OCI-LY1 (cell line): ENCODE measurements around the gene TMEM218.

Experiments used
- H2AFZ ChIP-seq: fragments of 200-600 bp; sonication (generic), shearing (Covaris generic); 2 replicates; pipeline ENCODE4 v1.6.0; 2014; ENCODE audit warnings: antibody characterized with exemption, mild to moderate bottlenecking, low read length
- H3F3A ChIP-seq: fragments of 200-600 bp; sonication (generic), shearing (Covaris generic); 2 replicates; pipeline ENCODE4 v1.6.0; 2014; ENCODE audit warnings: mild to moderate bottlenecking, antibody characterized with exemption, low read length, moderate library complexity; ENCODE audit not compliant: insufficient read depth
- H3K27ac ChIP-seq: fragments of 200-600 bp; sonication (generic); 2 replicates; pipeline ENCODE4 v1.5.1; 2014; ENCODE audit warnings: low read length, mixed run types, mild to moderate bottlenecking, low read depth; ENCODE audit not compliant: poor library complexity, severe bottlenecking
- H3K27me3 ChIP-seq: fragments of 200-600 bp; sonication (generic); 2 replicates; pipeline ENCODE4 v1.6.0; 2014; ENCODE audit warnings: antibody characterized with exemption, mild to moderate bottlenecking, low read length, moderate library complexity; ENCODE audit not compliant: insufficient read depth
- H3K36me3 ChIP-seq: fragments of 200-600 bp; sonication (generic); 2 replicates; pipeline ENCODE4 v1.6.1; 2014; ENCODE audit warnings: mild to moderate bottlenecking, antibody characterized with exemption, low read length, moderate library complexity, mixed read lengths; ENCODE audit not compliant: insufficient read depth
- H3K4me1 ChIP-seq: fragments of 200-600 bp; sonication (generic); 2 replicates; pipeline ENCODE4 v1.5.1; 2014; ENCODE audit warnings: mild to moderate bottlenecking, low read length, moderate library complexity; ENCODE audit not compliant: insufficient read depth, severe bottlenecking
- H3K4me2 ChIP-seq: fragments of 200-600 bp; sonication (generic), shearing (Covaris generic); 2 replicates; pipeline ENCODE4 v1.6.1; 2014; ENCODE audit warnings: low read length
- H3K4me3 ChIP-seq: fragments of 200-600 bp; sonication (generic); 2 replicates; pipeline ENCODE4 v1.5.1; 2014; ENCODE audit warnings: low read length, low read depth, mild to moderate bottlenecking, mixed read lengths; ENCODE audit not compliant: poor library complexity, severe bottlenecking
- H3K79me2 ChIP-seq: fragments of 200-600 bp; shearing (Covaris generic); 2 replicates; pipeline ENCODE4 v1.6.1; 2016; ENCODE audit warnings: mixed run types, low read length, mixed read lengths; ENCODE audit not compliant: insufficient read depth
- H3K9ac ChIP-seq: fragments of 200-600 bp; sonication (generic), shearing (Covaris generic); 2 replicates; pipeline ENCODE4 v1.6.1; 2014; ENCODE audit warnings: mild to moderate bottlenecking, low read length, mixed read lengths
- H3K9me2 ChIP-seq: fragments of 200-600 bp; sonication (generic), shearing (Covaris generic); 2 replicates; pipeline ENCODE4 v1.6.1; 2014; ENCODE audit warnings: low read depth, mild to moderate bottlenecking, low read length, mixed read lengths
- H3K9me3 ChIP-seq: fragments of 200-600 bp; shearing (Covaris generic); 2 replicates; pipeline ENCODE4 v1.6.1; 2014; ENCODE audit warnings: low read length, mixed read lengths
- H4K20me1 ChIP-seq: fragments of 200-600 bp; sonication (generic), shearing (Covaris generic); 2 replicates; pipeline ENCODE4 v1.6.0; 2016; ENCODE audit warnings: mild to moderate bottlenecking, low read length; ENCODE audit not compliant: insufficient read depth
- EZH2 ChIP-seq: fragments of 200-600 bp; sonication (generic), shearing (Covaris generic); IDR thresholded peaks from 2 replicates; pipeline ENCODE4 v1.8.0; 2017; ENCODE audit warnings: borderline replicate concordance, mixed run types, mild to moderate bottlenecking, antibody characterized with exemption, low read length, moderate library complexity, mixed read lengths
- TF ChIP-seq, protein P1 (sequence below): fragments of 200-600 bp; sonication (generic), shearing (Covaris generic); IDR thresholded peaks from 2 replicates; pipeline ENCODE4 v1.5.1; 2017; ENCODE audit warnings: mild to moderate bottlenecking, antibody characterized with exemption, low read length, moderate library complexity, mixed read lengths

Gene TMEM218

DNA sequence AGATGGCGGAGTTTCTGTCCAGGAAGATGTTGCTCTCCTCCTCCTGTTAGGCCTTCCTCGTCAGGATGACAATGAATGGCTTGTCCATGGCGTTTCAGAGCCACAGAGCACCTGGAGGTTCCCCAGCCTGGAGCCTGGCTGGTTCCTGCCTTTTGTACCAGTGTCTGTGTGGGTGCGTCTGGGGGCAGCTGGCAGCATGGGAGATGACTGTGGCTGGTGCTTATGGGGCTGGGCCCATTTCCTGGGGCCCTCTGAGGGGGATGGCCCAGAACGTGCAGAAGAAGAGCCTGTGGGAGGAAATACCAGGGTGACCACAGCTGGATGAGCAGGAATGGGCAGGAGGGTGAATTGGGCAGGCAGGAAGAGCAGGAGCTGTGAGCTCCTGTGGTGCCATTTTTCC is 41.6 kb downstream of the TMEM218 start:
- Histone ChIP-seq H3K27ac (no peak overlapping the region), H3K4me1 (peaks cover 9% of the 10 kb centered on the region), H4K20me1 (no peaks in the 10 kb centered on the region), H3K79me2 (no peaks in the 10 kb centered on the region), H3K36me3 (no peaks in the 10 kb centered on the region), H2AFZ (no peak overlapping the region), H3K4me2 (no peak overlapping the region), H3K9me2 (no peaks in the 10 kb centered on the region), H3K9me3 (no peaks in the 10 kb centered on the region), H3K9ac (no peak overlapping the region), H3K4me3 (no peak overlapping the region), H3F3A (no peaks in the 10 kb centered on the region), H3K27me3 (no peaks in the 10 kb centered on the region)
- no peak for TF ChIP-seq EZH2
- TF ChIP-seq, protein P1, sequence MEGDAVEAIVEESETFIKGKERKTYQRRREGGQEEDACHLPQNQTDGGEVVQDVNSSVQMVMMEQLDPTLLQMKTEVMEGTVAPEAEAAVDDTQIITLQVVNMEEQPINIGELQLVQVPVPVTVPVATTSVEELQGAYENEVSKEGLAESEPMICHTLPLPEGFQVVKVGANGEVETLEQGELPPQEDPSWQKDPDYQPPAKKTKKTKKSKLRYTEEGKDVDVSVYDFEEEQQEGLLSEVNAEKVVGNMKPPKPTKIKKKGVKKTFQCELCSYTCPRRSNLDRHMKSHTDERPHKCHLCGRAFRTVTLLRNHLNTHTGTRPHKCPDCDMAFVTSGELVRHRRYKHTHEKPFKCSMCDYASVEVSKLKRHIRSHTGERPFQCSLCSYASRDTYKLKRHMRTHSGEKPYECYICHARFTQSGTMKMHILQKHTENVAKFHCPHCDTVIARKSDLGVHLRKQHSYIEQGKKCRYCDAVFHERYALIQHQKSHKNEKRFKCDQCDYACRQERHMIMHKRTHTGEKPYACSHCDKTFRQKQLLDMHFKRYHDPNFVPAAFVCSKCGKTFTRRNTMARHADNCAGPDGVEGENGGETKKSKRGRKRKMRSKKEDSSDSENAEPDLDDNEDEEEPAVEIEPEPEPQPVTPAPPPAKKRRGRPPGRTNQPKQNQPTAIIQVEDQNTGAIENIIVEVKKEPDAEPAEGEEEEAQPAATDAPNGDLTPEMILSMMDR, result no peak

DNA sequence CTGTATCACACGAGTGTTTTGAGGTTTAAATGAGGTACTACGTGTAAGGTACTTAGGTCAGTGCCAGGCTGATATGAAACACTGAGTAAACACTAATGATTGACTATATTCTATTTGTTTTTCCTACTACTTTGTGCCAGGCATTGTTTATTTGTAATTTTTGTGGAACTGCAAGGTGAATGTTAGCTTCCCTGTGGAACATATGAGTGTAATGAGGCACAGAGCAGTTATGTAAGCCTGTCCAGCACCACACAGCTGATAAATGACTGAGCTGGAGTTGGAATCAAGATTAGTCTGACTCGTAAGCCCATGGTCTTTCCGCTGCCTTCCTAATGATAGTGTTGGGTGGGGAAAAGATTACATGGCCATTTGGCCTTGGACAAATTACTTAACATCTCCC is 42.4 kb downstream of the TMEM218 start:
- no peaks in the 10 kb centered on the region for H3K9me3 ChIP-seq
- no peak overlapping the region for H3K27ac ChIP-seq
- H4K20me1 ChIP-seq, result no peaks in the 10 kb centered on the region
- H3K9ac ChIP-seq, result no peak overlapping the region
- H3K4me3 ChIP-seq, result no peak overlapping the region
- H3K4me2 ChIP-seq, result no peak overlapping the region
- H3K79me2 ChIP-seq, result no peaks in the 10 kb centered on the region
- H3K9me2 ChIP-seq, result no peaks in the 10 kb centered on the region
- H3F3A ChIP-seq, result no peaks in the 10 kb centered on the region
- H3K4me1 ChIP-seq, result peaks cover 9% of the 10 kb centered on the region
- H2AFZ ChIP-seq, result no peak overlapping the region
- H3K36me3 ChIP-seq, result no peaks in the 10 kb centered on the region
- no peaks in the 10 kb centered on the region for H3K27me3 ChIP-seq
- no peak for TF ChIP-seq EZH2
- TF ChIP-seq, protein P1, result no peak

DNA sequence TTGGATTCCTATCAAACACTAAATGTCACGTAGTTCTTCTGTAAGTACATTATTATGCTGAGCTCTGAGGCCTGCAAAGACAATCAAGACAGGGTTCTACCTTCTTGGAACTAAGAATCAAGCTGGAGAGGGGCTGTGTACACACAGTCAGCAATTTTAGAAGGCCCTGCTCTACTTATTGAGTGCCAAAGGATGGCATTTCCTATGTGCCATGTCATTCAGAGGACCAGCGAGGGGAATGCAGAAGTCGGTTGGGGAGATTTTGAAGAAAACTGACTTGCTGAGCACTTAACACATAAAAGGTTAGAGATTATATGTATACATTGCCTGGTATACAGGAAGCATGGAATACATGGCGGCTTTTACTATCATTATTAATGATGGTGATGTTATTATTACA is 43.1 kb downstream of the TMEM218 start:
- TF ChIP-seq, protein P1, result no peak
- no peak for TF ChIP-seq EZH2
- H3F3A ChIP-seq, result no peaks in the 10 kb centered on the region
- H3K27me3 ChIP-seq, result 0 out of 2 replicates have a peak, but pooled peaks cover 4% of the 10 kb centered on the region
- peaks cover 9% of the 10 kb centered on the region for H3K4me1 ChIP-seq
- no peaks in the 10 kb centered on the region for H3K9me3 ChIP-seq
- H3K4me2 ChIP-seq, result no peak overlapping the region
- no peak overlapping the region for H3K4me3 ChIP-seq
- H3K36me3 ChIP-seq, result no peaks in the 10 kb centered on the region
- no peak overlapping the region for H3K9ac ChIP-seq
- no peaks in the 10 kb centered on the region for H4K20me1 ChIP-seq
- H3K9me2 ChIP-seq, result no peaks in the 10 kb centered on the region
- no peaks in the 10 kb centered on the region for H3K79me2 ChIP-seq
- no peak overlapping the region for H3K27ac ChIP-seq
- no peak overlapping the region for H2AFZ ChIP-seq
